NB4 (cell line): ENCODE measurements around the gene RPL23.

Experiments
- TF ChIP-seq, protein P1 (sequence below): IDR thresholded peaks from one replicate; pipeline ENCODE4 v1.5.1; 2012; ENCODE audit warnings: low read depth, low read length
- TF ChIP-seq, protein P2 (sequence below): IDR thresholded peaks from 2 replicates; pipeline ENCODE4 v1.6.1; 2011; ENCODE audit warnings: low read depth, low read length

DNA sequence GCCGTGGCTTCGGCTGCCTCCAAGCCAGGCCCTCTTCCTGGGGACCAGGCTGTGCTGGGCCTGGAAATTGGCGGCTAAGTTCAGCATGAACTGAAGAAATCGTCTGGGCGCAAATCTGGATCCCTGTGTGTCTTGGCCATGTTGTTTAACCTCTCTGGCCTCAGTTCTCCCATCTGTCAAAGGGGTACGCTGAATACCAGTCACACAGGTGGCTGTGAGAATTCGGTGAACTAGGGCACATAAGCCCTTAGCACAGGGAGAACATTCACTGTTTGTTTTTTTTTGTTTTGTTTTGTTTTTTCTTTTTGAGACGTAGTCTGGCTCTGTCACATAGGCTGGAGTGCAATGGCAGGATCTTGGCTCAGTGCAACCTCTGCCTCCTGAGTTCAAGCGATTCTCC lies 35.3 kb upstream of the RPL23 start:
- TF ChIP-seq, protein P1, sequence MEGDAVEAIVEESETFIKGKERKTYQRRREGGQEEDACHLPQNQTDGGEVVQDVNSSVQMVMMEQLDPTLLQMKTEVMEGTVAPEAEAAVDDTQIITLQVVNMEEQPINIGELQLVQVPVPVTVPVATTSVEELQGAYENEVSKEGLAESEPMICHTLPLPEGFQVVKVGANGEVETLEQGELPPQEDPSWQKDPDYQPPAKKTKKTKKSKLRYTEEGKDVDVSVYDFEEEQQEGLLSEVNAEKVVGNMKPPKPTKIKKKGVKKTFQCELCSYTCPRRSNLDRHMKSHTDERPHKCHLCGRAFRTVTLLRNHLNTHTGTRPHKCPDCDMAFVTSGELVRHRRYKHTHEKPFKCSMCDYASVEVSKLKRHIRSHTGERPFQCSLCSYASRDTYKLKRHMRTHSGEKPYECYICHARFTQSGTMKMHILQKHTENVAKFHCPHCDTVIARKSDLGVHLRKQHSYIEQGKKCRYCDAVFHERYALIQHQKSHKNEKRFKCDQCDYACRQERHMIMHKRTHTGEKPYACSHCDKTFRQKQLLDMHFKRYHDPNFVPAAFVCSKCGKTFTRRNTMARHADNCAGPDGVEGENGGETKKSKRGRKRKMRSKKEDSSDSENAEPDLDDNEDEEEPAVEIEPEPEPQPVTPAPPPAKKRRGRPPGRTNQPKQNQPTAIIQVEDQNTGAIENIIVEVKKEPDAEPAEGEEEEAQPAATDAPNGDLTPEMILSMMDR, result no peak
- TF ChIP-seq, protein P2, sequence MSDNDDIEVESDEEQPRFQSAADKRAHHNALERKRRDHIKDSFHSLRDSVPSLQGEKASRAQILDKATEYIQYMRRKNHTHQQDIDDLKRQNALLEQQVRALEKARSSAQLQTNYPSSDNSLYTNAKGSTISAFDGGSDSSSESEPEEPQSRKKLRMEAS, result no peak
